Trophoblast cell (in vitro differentiated cells and primary cell): ENCODE results near the gene GRIPAP1.

Source experiments
- DNase-seq, 2 donors: peaks; one replicate each; pipeline ENCODE4 v3.0.0-alpha.2; 2016
- H2AFZ ChIP-seq: 2 replicates; pipeline ENCODE4 v1.6.1; 2013; ENCODE audit warnings: low read length, moderate library complexity, mild to moderate bottlenecking; ENCODE audit not compliant: insufficient read depth, poor library complexity
- H2AK5ac ChIP-seq: 2 replicates; pipeline ENCODE4 v1.6.1; 2013; ENCODE audit warnings: mild to moderate bottlenecking, low read length
- H2BK120ac ChIP-seq: 2 replicates; pipeline ENCODE4 v1.6.1; 2013; ENCODE audit warnings: low read length, mild to moderate bottlenecking, moderate library complexity; ENCODE audit not compliant: insufficient read depth, poor library complexity
- H2BK12ac ChIP-seq: 2 replicates; pipeline ENCODE4 v1.6.1; 2013; ENCODE audit warnings: mild to moderate bottlenecking, low read length, moderate library complexity
- H2BK5ac ChIP-seq: 2 replicates; pipeline ENCODE4 v1.6.1; 2013; ENCODE audit warnings: low read length, low read depth, moderate library complexity, mild to moderate bottlenecking; ENCODE audit not compliant: poor library complexity
- H3K14ac ChIP-seq: 2 replicates; pipeline ENCODE4 v1.6.1; 2013; ENCODE audit warnings: mild to moderate bottlenecking, low read length
- H3K18ac ChIP-seq: 2 replicates; pipeline ENCODE4 v1.6.1; 2013; ENCODE audit warnings: mild to moderate bottlenecking, low read length
- H3K23ac ChIP-seq: 2 replicates; pipeline ENCODE4 v1.6.1; 2013; ENCODE audit warnings: low read length
- H3K27ac ChIP-seq: 2 replicates; pipeline ENCODE4 v1.5.1; 2013; ENCODE audit warnings: low read depth, mild to moderate bottlenecking, inconsistent platforms, low read length, moderate library complexity
- H3K27me3 ChIP-seq: 2 replicates; pipeline ENCODE4 v1.6.1; 2013; ENCODE audit warnings: inconsistent platforms, mild to moderate bottlenecking, low read length, moderate library complexity; ENCODE audit not compliant: insufficient read depth
- H3K36me3 ChIP-seq, 2 experiments: 1 replicate in 1 of 2; 2 replicates in 1 of 2; pipeline ENCODE4 v1.6.1; 2013; ENCODE audit warnings: low read length in 2 of 2, mild to moderate bottlenecking in 2 of 2, moderate library complexity in 1 of 2; ENCODE audit not compliant: insufficient read depth in 2 of 2, control insufficient read depth in 1 of 2
- H3K4ac ChIP-seq: 2 replicates; pipeline ENCODE4 v1.6.1; 2013; ENCODE audit warnings: low read depth, mild to moderate bottlenecking, low read length, moderate library complexity
- H3K4me1 ChIP-seq, 2 experiments: 1 replicate in 1 of 2; 2 replicates in 1 of 2; pipeline ENCODE4 v1.6.1; 2013; ENCODE audit warnings: low read length in 2 of 2, mild to moderate bottlenecking in 2 of 2, moderate library complexity in 1 of 2; ENCODE audit not compliant: insufficient read depth in 2 of 2, control insufficient read depth in 1 of 2
- H3K4me2 ChIP-seq: 2 replicates; pipeline ENCODE4 v1.6.1; 2013; ENCODE audit warnings: inconsistent platforms, mild to moderate bottlenecking, low read length, moderate library complexity
- H3K4me3 ChIP-seq: 2 replicates; pipeline ENCODE4 v1.5.1; 2013; ENCODE audit warnings: mild to moderate bottlenecking, low read depth, low read length, inconsistent platforms
- H3K79me1 ChIP-seq: one replicate; pipeline ENCODE4 v1.6.1; 2013; ENCODE audit warnings: low read length
- H3K79me2 ChIP-seq: 2 replicates; pipeline ENCODE4 v1.6.1; 2013; ENCODE audit warnings: low read length, mild to moderate bottlenecking; ENCODE audit not compliant: control insufficient read depth, insufficient read depth, poor library complexity
- H3K9ac ChIP-seq: 2 replicates; pipeline ENCODE4 v1.6.1; 2013; ENCODE audit warnings: mild to moderate bottlenecking, low read length
- H3K9me3 ChIP-seq: 2 replicates; pipeline ENCODE4 v1.6.1; 2013; ENCODE audit warnings: low read depth, mild to moderate bottlenecking, control low read depth, inconsistent platforms, low read length; ENCODE audit not compliant: insufficient read depth
- H4K12ac ChIP-seq: 2 replicates; pipeline ENCODE4 v1.6.1; 2013; ENCODE audit warnings: low read depth, mild to moderate bottlenecking, low read length, moderate library complexity
- H4K8ac ChIP-seq: 2 replicates; pipeline ENCODE4 v1.6.1; 2013; ENCODE audit warnings: low read depth, mild to moderate bottlenecking, low read length, moderate library complexity
- H4K91ac ChIP-seq: one replicate; pipeline ENCODE4 v1.6.1; 2013; ENCODE audit warnings: low read depth, mild to moderate bottlenecking, low read length, moderate library complexity
- WGBS: extraction: QIAGEN DNeasy Blood & Tissue Kit; methylation state at CpG from one replicate; pipeline ENCODE4 v1.1.7; 2013; ENCODE audit warnings: missing lambda C conversion rate; ENCODE audit not compliant: insufficient read length, insufficient coverage; ENCODE audit errors: extremely low coverage; 5-methylcytosine and 5-hydroxymethylcytosine counted together

GRIPAP1 gene

GRCh38 chrX:49019050-49019449 lies 17.0 kb upstream of the GRIPAP1 start:
- Histone ChIP-seq H3K27me3 (no peaks in the 10 kb centered on the region), H3K23ac (no peak overlapping the region), H3K14ac (no peak overlapping the region), H2BK12ac (no peak overlapping the region), H3K36me3 (no peaks in the 10 kb centered on the region), H3K9me3 (no peaks in the 10 kb centered on the region), H3K4me1 (no peaks in the 10 kb centered on the region), H2AFZ (no peak overlapping the region), H3K18ac (no peak overlapping the region), H3K4me3 (no peak overlapping the region), H3K79me1 (no peaks in the 10 kb centered on the region), H3K79me2 (no peaks in the 10 kb centered on the region), H4K12ac (no peak overlapping the region), H3K27ac (no peak overlapping the region), H2BK120ac (no peak overlapping the region), H4K91ac (no peak overlapping the region), H2BK5ac (no peak overlapping the region), H4K8ac (no peak overlapping the region), H3K4me2 (no peak overlapping the region), H3K9ac (no peak overlapping the region), H2AK5ac (no peak overlapping the region), H3K4ac (no peak overlapping the region)
- WGBS, result no CpG with 5 or more reads among the region's 2 CpGs
- DNase-seq, result no peak

- H2BK12ac ChIP-seq, result no peak overlapping the region
- H4K8ac ChIP-seq, result no peak overlapping the region
- H3K4ac ChIP-seq, result no peak overlapping the region
- no peak overlapping the region for H2BK120ac ChIP-seq
- no peaks in the 10 kb centered on the region for H3K27me3 ChIP-seq
- peaks cover 2% of the 10 kb centered on the region for H3K79me2 ChIP-seq
- no peaks in the 10 kb centered on the region for H3K9me3 ChIP-seq
- H3K18ac ChIP-seq, result no peak overlapping the region
- H3K4me3 ChIP-seq, result no peak overlapping the region
- peaks cover 5% of the 10 kb centered on the region in 2 experiments for H3K36me3 ChIP-seq
- H3K9ac ChIP-seq, result no peak overlapping the region
- no peak overlapping the region for H3K23ac ChIP-seq
- no peak overlapping the region for H2BK5ac ChIP-seq
- H3K27ac ChIP-seq, result no peak overlapping the region
- H3K4me2 ChIP-seq, result no peak overlapping the region
- H4K12ac ChIP-seq, result no peak overlapping the region
- no peak overlapping the region for H2AFZ ChIP-seq
- peaks cover 0 to 2% of the 10 kb centered on the region in 2 experiments for H3K4me1 ChIP-seq
- DNase-seq, result no peak
- WGBS, result no CpG with 5 or more reads among the region's 5 CpGs
- H3K14ac ChIP-seq, result no peak overlapping the region
- peaks cover 6% of the 10 kb centered on the region for H3K79me1 ChIP-seq
- H4K91ac ChIP-seq, result no peak overlapping the region
- H2AK5ac ChIP-seq, result no peak overlapping the region
Observed at GRCh38 chrX:49003696-49004095, 1.6 kb upstream of the GRIPAP1 start.

GRCh38 chrX:49001521-49002090 lies 458 bp downstream of the GRIPAP1 start:
- Histone ChIP-seq H3K4ac (peak overlapping the region; percentile 48), H3K18ac (peak overlapping the region; percentile 66), H3K79me1 (peaks cover 6% of the 10 kb centered on the region), H2BK120ac (peak overlapping the region; percentile 58), H2BK12ac (no peak overlapping the region), H2AK5ac (no peak overlapping the region), H3K27ac (no peak overlapping the region), H4K8ac (peak overlapping the region; percentile 93), H3K9ac (peak overlapping the region; percentile 50), H3K23ac (no peak overlapping the region), H4K91ac (peak overlapping the region; percentile 73), H2AFZ (peak overlapping the region; percentile 75), H3K4me2 (peak overlapping the region; percentile 62), H3K4me3 (peak overlapping the region; percentile 84), H3K36me3 (peaks cover 11 to 15% of the 10 kb centered on the region in 2 experiments), H3K9me3 (no peaks in the 10 kb centered on the region), H4K12ac (peak overlapping the region; percentile 59), H3K4me1 (peaks cover 0 to 2% of the 10 kb centered on the region in 2 experiments), H3K14ac (peak overlapping the region; percentile 40), H3K79me2 (peaks cover 2% of the 10 kb centered on the region), H3K27me3 (no peaks in the 10 kb centered on the region), H2BK5ac (no peak overlapping the region)
- peak; percentile 0 to 10 for DNase-seq
- no CpG with 5 or more reads among the region's 17 CpGs for WGBS

- DNase-seq, result no peak
- no peaks in the 10 kb centered on the region for H3K27me3 ChIP-seq
- no peak overlapping the region for H3K4me2 ChIP-seq
- H4K8ac ChIP-seq, result no peak overlapping the region
- H2BK5ac ChIP-seq, result no peak overlapping the region
- H3K9ac ChIP-seq, result no peak overlapping the region
- no peak overlapping the region for H4K91ac ChIP-seq
- H3K79me1 ChIP-seq, result peaks cover 6% of the 10 kb centered on the region
- no peak overlapping the region for H2BK120ac ChIP-seq
- no peak overlapping the region for H3K18ac ChIP-seq
- H3K79me2 ChIP-seq, result peaks cover 2% of the 10 kb centered on the region
- peaks cover 14 to 15% of the 10 kb centered on the region in 2 experiments for H3K36me3 ChIP-seq
- H3K4ac ChIP-seq, result no peak overlapping the region
- no peak overlapping the region for H3K4me3 ChIP-seq
- H3K9me3 ChIP-seq, result no peaks in the 10 kb centered on the region
- no peak overlapping the region for H3K23ac ChIP-seq
- no peak overlapping the region for H3K27ac ChIP-seq
- H4K12ac ChIP-seq, result no peak overlapping the region
- peaks cover 0 to 2% of the 10 kb centered on the region in 2 experiments for H3K4me1 ChIP-seq
- no peak overlapping the region for H2AK5ac ChIP-seq
- no peak overlapping the region for H3K14ac ChIP-seq
- no peak overlapping the region for H2BK12ac ChIP-seq
- no peak overlapping the region for H2AFZ ChIP-seq
- WGBS, result no CpG with 5 or more reads among the region's 4 CpGs
Observed at GRCh38 chrX:49000636-49001035, 1.4 kb downstream of the GRIPAP1 start.
